B cell (primary cell): Measurements from ENCODE around the gene SKAP2. TPM values are rescaled to one million over a fixed set of nuclear protein-coding genes. Genes with fewer than 3 reads are reported as not detected.

Experiments
- ATAC-seq: fragments of 200-7000 bp; cut with Tn5 transposase; one replicate; pipeline ENCODE4 v1.10.0; 2021; ENCODE audit warnings: low read depth, mild to moderate bottlenecking, moderate number of reproducible peaks, moderate library complexity
- CTCF ChIA-PET: fragments of 350-600 bp; sonication (Branson Sonifier 250); formaldehyde crosslinking; loops from one replicate; lab custom pipeline; 2021; ENCODE audit warnings: antibody characterized with exemption, inconsistent platforms; lab: Charles Lee
- POLR2A ChIA-PET: fragments of 350-600 bp; sonication (Branson Sonifier 250); formaldehyde crosslinking; loops from one replicate; lab custom pipeline; 2021; ENCODE audit warnings: antibody characterized with exemption; lab: Charles Lee
- DNase-seq: peaks from one replicate; pipeline ENCODE4 v3.0.0; 2013
- H2AFZ ChIP-seq: 2 replicates; pipeline ENCODE4 v1.6.1; 2012; ENCODE audit warnings: mild to moderate bottlenecking, low read depth, low read length; ENCODE audit not compliant: insufficient read depth, poor library complexity, severe bottlenecking
- H3K27ac ChIP-seq, 2 donors: 1 replicate in 1 of 2; 2 replicates in 1 of 2; pipeline ENCODE4 v1.5.1; 2012 to 2013; ENCODE audit warnings: low read length in 2 of 2, mild to moderate bottlenecking in 2 of 2, moderate library complexity in 1 of 2
- H3K27me3 ChIP-seq, 4 experiments: fragments of 200-600 bp in 1 of 4; sonication (generic) in 1 of 4; replicated peaks in 1 of 4; 1 replicate in 2 of 4; 2 replicates in 2 of 4; pipeline versions ENCODE4 v1.6.1 to v1.7.0; 2013 to 2016; ENCODE audit warnings: low read length in 3 of 4, mild to moderate bottlenecking in 2 of 4, mixed read lengths in 1 of 4, moderate library complexity in 1 of 4; ENCODE audit not compliant: insufficient read depth in 4 of 4, control insufficient read depth in 3 of 4; ENCODE audit errors: control extremely low read depth in 1 of 4
- H3K36me3 ChIP-seq, 2 experiments: replicated peaks in 1 of 2; 1 replicate in 1 of 2; 2 replicates in 1 of 2; pipeline versions ENCODE4 v1.6.1 to v1.7.1; 2013; ENCODE audit warnings: low read length in 1 of 2; ENCODE audit not compliant: insufficient read depth in 2 of 2, control insufficient read depth in 1 of 2; ENCODE audit errors: control extremely low read depth in 1 of 2, extremely low read depth in 1 of 2
- H3K4me1 ChIP-seq, 2 donors: fragments of 200-600 bp in 1 of 2; sonication (generic) in 1 of 2; 1 replicate in 1 of 2; 2 replicates in 1 of 2; pipeline versions ENCODE4 v1.5.1 to v1.6.1; 2013 to 2017; ENCODE audit warnings: low read length in 2 of 2; ENCODE audit not compliant: control insufficient read depth in 2 of 2, insufficient read depth in 2 of 2
- H3K4me2 ChIP-seq: replicated peaks from 2 replicates; pipeline ENCODE3; 2012; ENCODE audit warnings: mild to moderate bottlenecking, low read depth, low read length; ENCODE audit not compliant: poor library complexity, severe bottlenecking
- H3K4me3 ChIP-seq, 5 experiments: fragments of 200-600 bp in 1 of 5; sonication (generic) in 1 of 5; 1 replicate in 3 of 5; 2 replicates in 2 of 5; pipeline versions ENCODE4 v1.5.1 to v1.7.0; 2011 to 2016; ENCODE audit warnings: low read length in 4 of 5, mild to moderate bottlenecking in 4 of 5, low read depth in 2 of 5, control low read depth in 1 of 5, moderate library complexity in 1 of 5; ENCODE audit not compliant: insufficient read depth in 1 of 5; ENCODE audit errors: control extremely low read depth in 1 of 5, extremely low read depth in 1 of 5
- H3K79me2 ChIP-seq: fragments of 200-600 bp; sonication (generic); one replicate; pipeline ENCODE4 v1.6.0; 2016; ENCODE audit warnings: low read length; ENCODE audit not compliant: control insufficient read depth, insufficient read depth
- H3K9ac ChIP-seq: fragments of 200-600 bp; sonication (generic); 2 replicates; pipeline ENCODE4 v1.6.1; 2017; ENCODE audit warnings: mild to moderate bottlenecking, low read length, moderate library complexity
- H3K9me3 ChIP-seq, 3 donors: one replicate each; pipeline versions ENCODE4 v1.6.1 to v1.7.1; 2013; ENCODE audit warnings: low read length in 2 of 3; ENCODE audit not compliant: control insufficient read depth in 2 of 3, insufficient read depth in 1 of 3; ENCODE audit errors: control extremely low read depth in 1 of 3
- H4K20me1 ChIP-seq: 2 replicates; pipeline ENCODE4 v1.6.0; 2012; ENCODE audit warnings: mild to moderate bottlenecking, low read length; ENCODE audit not compliant: insufficient read depth, control insufficient read depth, poor library complexity, severe bottlenecking
- H3K27ac Mint-ChIP-seq: one replicate; pipeline ENCODE4 v1.8.0; 2021; ENCODE audit warnings: mixed read lengths
- H3K27me3 Mint-ChIP-seq: one replicate; pipeline ENCODE4 v1.8.0; 2021; ENCODE audit warnings: mixed read lengths
- H3K4me1 Mint-ChIP-seq: one replicate; pipeline ENCODE4 v1.8.0; 2021; ENCODE audit warnings: mixed read lengths
- H3K4me3 Mint-ChIP-seq: one replicate; pipeline ENCODE4 v1.8.0; 2021; ENCODE audit warnings: mixed read lengths
- H3K9me3 Mint-ChIP-seq: one replicate; pipeline ENCODE4 v1.8.0; 2022; ENCODE audit warnings: mixed read lengths; ENCODE audit not compliant: insufficient read depth
- EZH2 ChIP-seq: IDR thresholded peaks from 2 replicates; pipeline ENCODE4 v1.6.1; 2012; ENCODE audit warnings: borderline replicate concordance, low read depth, mild to moderate bottlenecking, moderate library complexity, low read length; ENCODE audit not compliant: insufficient read depth, poor library complexity, severe bottlenecking
- WGBS: methylation state at CpG from one replicate; pipeline ENCODE4 v1.1.5; 2013; ENCODE audit warnings: missing lambda C conversion rate; ENCODE audit not compliant: insufficient coverage; 5-methylcytosine and 5-hydroxymethylcytosine counted together
- intact Hi-C: fragments of 100-400 bp; cut with micrococcal nuclease; formaldehyde crosslinking; loops from one replicate; pipeline ENCODE4 v1.10.0; 2022
- polyA plus RNA-seq: library from polyadenylated mRNA; depleted of rRNA; stranded (reverse); fragments of >200 nt; gene quantifications from 2 replicates; pipeline ENCODE4 v1.2.3, GENCODE V29; 2012
- total RNA-seq, 2 donors: library from RNA; stranded (reverse); fragments of 120-200 nt in 1 of 2; gene quantifications; 1 replicate in 1 of 2; 2 replicates in 1 of 2; pipeline versions ENCODE4 v1.2.3 to v1.2.4, GENCODE V29; 2013 to 2022
- TF ChIP-seq, protein P1 (sequence below): fragments of 200-600 bp; IDR thresholded peaks from one replicate; pipeline ENCODE4 v1.8.0; 2022; ENCODE audit warnings: antibody characterized with exemption, mild to moderate bottlenecking

SKAP2 gene
- total and polyA plus RNA-seq, 2 donors (not counting 1 experiment from before 2014, with no cell fraction given): 12.8 to 58.4 TPM

DNA sequence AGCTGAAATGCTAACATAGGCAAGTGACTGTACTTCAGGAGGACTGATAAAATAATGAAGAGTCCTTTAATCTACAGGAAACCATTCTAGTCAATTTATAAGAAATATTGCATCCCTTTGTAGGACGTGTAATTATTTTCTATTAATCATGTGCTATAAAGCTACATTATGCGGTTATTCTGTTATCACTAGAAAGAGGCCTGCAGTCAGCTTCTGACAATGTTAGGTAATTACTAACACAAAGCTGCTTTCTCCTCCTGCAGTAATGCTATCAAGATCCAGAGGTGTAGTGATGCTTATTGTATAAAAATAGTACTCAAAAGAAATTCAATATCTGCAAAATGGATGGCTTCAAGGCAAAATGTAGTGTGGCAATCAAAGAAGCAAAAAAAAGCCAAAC, 191.1 kb downstream of the SKAP2 start:
- intact Hi-C loops: no loop called here
- Histone ChIP-seq H4K20me1 (no peaks in the 10 kb centered on the region), H3K9me3 (no peaks in the 10 kb centered on the region), H3K9ac (no peak overlapping the region), H3K27ac (no peak overlapping the region), H2AFZ (no peak overlapping the region), H3K4me3 (no peak overlapping the region), H3K79me2 (no peaks in the 10 kb centered on the region), H3K4me1 (peaks cover 0 to 8% of the 10 kb centered on the region in 2 donors), H3K36me3 (peaks cover 3 to 6% of the 10 kb centered on the region in 2 experiments), H3K4me2 (no peak overlapping the region), H3K27me3 (no peaks in the 10 kb centered on the region)
- TF ChIP-seq, protein P1, sequence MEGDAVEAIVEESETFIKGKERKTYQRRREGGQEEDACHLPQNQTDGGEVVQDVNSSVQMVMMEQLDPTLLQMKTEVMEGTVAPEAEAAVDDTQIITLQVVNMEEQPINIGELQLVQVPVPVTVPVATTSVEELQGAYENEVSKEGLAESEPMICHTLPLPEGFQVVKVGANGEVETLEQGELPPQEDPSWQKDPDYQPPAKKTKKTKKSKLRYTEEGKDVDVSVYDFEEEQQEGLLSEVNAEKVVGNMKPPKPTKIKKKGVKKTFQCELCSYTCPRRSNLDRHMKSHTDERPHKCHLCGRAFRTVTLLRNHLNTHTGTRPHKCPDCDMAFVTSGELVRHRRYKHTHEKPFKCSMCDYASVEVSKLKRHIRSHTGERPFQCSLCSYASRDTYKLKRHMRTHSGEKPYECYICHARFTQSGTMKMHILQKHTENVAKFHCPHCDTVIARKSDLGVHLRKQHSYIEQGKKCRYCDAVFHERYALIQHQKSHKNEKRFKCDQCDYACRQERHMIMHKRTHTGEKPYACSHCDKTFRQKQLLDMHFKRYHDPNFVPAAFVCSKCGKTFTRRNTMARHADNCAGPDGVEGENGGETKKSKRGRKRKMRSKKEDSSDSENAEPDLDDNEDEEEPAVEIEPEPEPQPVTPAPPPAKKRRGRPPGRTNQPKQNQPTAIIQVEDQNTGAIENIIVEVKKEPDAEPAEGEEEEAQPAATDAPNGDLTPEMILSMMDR: no peak
- TF ChIP-seq EZH2: no peak
- Mint-ChIP-seq H3K27me3 (no peaks in the 10 kb centered on the region), H3K27ac (no peak overlapping the region), H3K4me1 (peaks cover 15% of the 10 kb centered on the region), H3K9me3 (no peaks in the 10 kb centered on the region), H3K4me3 (no peak overlapping the region)
- POLR2A ChIA-PET: no interaction called here
- no peak for ATAC-seq
- no peak for DNase-seq
- WGBS: no CpG with 5 or more reads among the region's 2 CpGs
- CTCF ChIA-PET: interaction anchor here (2.9 kb wide), 1 partner anchor 9 kb away, joined by 14 read pairs; no protein-coding TSS in a partner anchor

GRCh38 chr7:26670841-26671240, 193.5 kb downstream of the SKAP2 start:
- TF ChIP-seq EZH2: no peak
- TF ChIP-seq, protein P1: no peak
- peaks cover 19% of the 10 kb centered on the region for H3K4me1 Mint-ChIP-seq
- H2AFZ ChIP-seq: no peak overlapping the region
- H3K27me3 ChIP-seq: no peaks in the 10 kb centered on the region
- H3K4me1 ChIP-seq: peaks cover 0 to 8% of the 10 kb centered on the region in 2 donors
- H3K79me2 ChIP-seq: no peaks in the 10 kb centered on the region
- H3K9me3 Mint-ChIP-seq: no peaks in the 10 kb centered on the region
- H3K36me3 ChIP-seq: peaks cover 3 to 6% of the 10 kb centered on the region in 2 experiments
- no peak overlapping the region for H3K27ac Mint-ChIP-seq
- 100% methylated on average over 1 of the region's 2 CpGs for WGBS
- DNase-seq: no peak
- H3K4me2 ChIP-seq: no peak overlapping the region
- CTCF ChIA-PET: interaction anchor here (0.8 to 2.9 kb wide), 6 partner anchors 11 to 778 kb away, joined by 3 to 14 read pairs (median 6); no protein-coding TSS in a partner anchor
- intact Hi-C loops: no loop called here
- H3K4me3 Mint-ChIP-seq: no peak overlapping the region
- H3K9me3 ChIP-seq: no peaks in the 10 kb centered on the region
- H3K9ac ChIP-seq: no peak overlapping the region
- POLR2A ChIA-PET: no interaction called here
- no peak overlapping the region for H3K27ac ChIP-seq
- H3K27me3 Mint-ChIP-seq: no peaks in the 10 kb centered on the region
- H4K20me1 ChIP-seq: no peaks in the 10 kb centered on the region
- no peak overlapping the region for H3K4me3 ChIP-seq
- no peak for ATAC-seq
